K562 (cell line): ENCODE measurements around the gene CDC42SE2. TPM values are rescaled to one million over a fixed set of nuclear protein-coding genes. Genes with fewer than 3 reads are reported as not detected.

ENCODE experiments used
- ATAC-seq: fragments of 200-7000 bp; cut with Tn5 transposase; 3 replicates; pipeline ENCODE4 v1.9.1; 2020; ENCODE audit warnings: moderate library complexity
- BruUV-seq: library from RNA; stranded (reverse); fragments of 400-500 nt; replicated peaks from 2 replicates; lab custom pipeline; 2021; lab: Mats Ljungman, UMichigan
- CTCF ChIA-PET: fragments of 300-600 bp; formaldehyde crosslinking; extraction: SDS; loops from one replicate; lab custom pipeline; 2021; ENCODE audit warnings: low intra/inter-chr PET ratio; lab: Yijun Ruan, JAX
- POLR2A ChIA-PET: fragments of 300-600, 350-650 bp; sonication (Branson Sonifier 250); formaldehyde crosslinking; extraction: SDS; loops from one replicate; lab custom pipeline; 2021; ENCODE audit warnings: antibody characterized with exemption, inconsistent platforms; lab: Yijun Ruan, JAX
- DNase-seq, 4 experiments: peaks; one replicate each; pipeline versions ENCODE4 v3.0.0 to v3.0.0-alpha.2; 2011 to 2018; ENCODE audit warnings: low spot score in 3 of 4, mixed read lengths in 3 of 4; ENCODE audit errors: extremely low read depth in 1 of 4
- FAIRE-seq: peaks from 2 replicates; lab custom pipeline; 2011; peaks lifted over from hg19 to GRCh38; lab: Jason Lieb, UNC
- H2AFZ ChIP-seq: 2 replicates; pipeline ENCODE4 v1.6.0; 2011; ENCODE audit warnings: low read depth, low read length, control low read depth, inconsistent platforms
- H3K27ac ChIP-seq: fragments of 200-600 bp; 3 replicates; pipeline ENCODE4 v1.8.0; 2011; ENCODE audit warnings: low read depth, mild to moderate bottlenecking, control low read depth, inconsistent platforms, low read length, moderate library complexity, mixed read lengths; ENCODE audit errors: extremely low read depth
- H3K27me3 ChIP-seq, 2 experiments: fragments of 300-600 bp in 1 of 2; 2 replicates in 1 of 2; 3 replicates in 1 of 2; pipeline versions ENCODE4 v1.6.0 to v1.8.0; 2011; ENCODE audit warnings: inconsistent platforms in 2 of 2, low read length in 2 of 2, mild to moderate bottlenecking in 1 of 2, mixed read lengths in 1 of 2, moderate library complexity in 1 of 2; ENCODE audit not compliant: control insufficient read depth in 2 of 2, insufficient read depth in 2 of 2
- H3K36me3 ChIP-seq: fragments of 300-600 bp; 3 replicates; pipeline ENCODE4 v1.8.0; 2011; ENCODE audit warnings: mild to moderate bottlenecking, low read length, inconsistent platforms; ENCODE audit not compliant: control insufficient read depth, insufficient read depth
- H3K4me1 ChIP-seq, 2 experiments: fragments of 200-600 bp in 1 of 2; replicated peaks in 1 of 2; 2 replicates in 1 of 2; 3 replicates in 1 of 2; pipeline versions ENCODE4 v1.5.1 to v1.8.0; 2011; ENCODE audit warnings: inconsistent platforms in 2 of 2, low read length in 2 of 2, mild to moderate bottlenecking in 1 of 2, mixed read lengths in 1 of 2, moderate library complexity in 1 of 2; ENCODE audit not compliant: control insufficient read depth in 2 of 2, insufficient read depth in 2 of 2
- H3K4me2 ChIP-seq: 2 replicates; pipeline ENCODE4 v1.6.1; 2011; ENCODE audit warnings: low read length, control low read depth, inconsistent platforms, mixed read lengths; ENCODE audit not compliant: insufficient read depth
- H3K4me3 ChIP-seq: fragments of 200-600 bp; sonication (generic), shearing (Covaris generic); 2 replicates; pipeline ENCODE4 v1.5.1; 2016; ENCODE audit warnings: control low read depth, inconsistent platforms
- H3K79me2 ChIP-seq: fragments of 200-600 bp; 3 replicates; pipeline ENCODE4 v1.8.0; 2011; ENCODE audit warnings: low read length, inconsistent platforms; ENCODE audit not compliant: control insufficient read depth, insufficient read depth
- H3K9ac ChIP-seq, 2 experiments: 2 replicates each; pipeline versions ENCODE4 v1.6.0 to v1.6.1; 2011; ENCODE audit warnings: low read depth in 2 of 2, low read length in 2 of 2, control low read depth in 1 of 2, inconsistent platforms in 1 of 2, mild to moderate bottlenecking in 1 of 2, mixed read lengths in 1 of 2; ENCODE audit not compliant: insufficient read depth in 1 of 2
- H3K9me1 ChIP-seq: one replicate; pipeline ENCODE4 v1.6.0; 2011; ENCODE audit warnings: inconsistent platforms, mild to moderate bottlenecking, low read length, moderate library complexity; ENCODE audit not compliant: control insufficient read depth, insufficient read depth
- H3K9me3 ChIP-seq: replicated peaks from 2 replicates; pipeline ENCODE4 v1.5.1; 2011; ENCODE audit warnings: low read depth, low read length, inconsistent platforms; ENCODE audit not compliant: control insufficient read depth, insufficient read depth
- H4K20me1 ChIP-seq: replicated peaks from 2 replicates; pipeline ENCODE4 v1.6.1; 2011; ENCODE audit warnings: low read length, inconsistent platforms, mixed read lengths; ENCODE audit not compliant: control insufficient read depth, insufficient read depth
- CHAMP1 ChIP-seq: fragments of 450-650 bp; IDR thresholded peaks from 2 replicates; pipeline ENCODE4 v1.6.1; 2016; ENCODE audit warnings: mild to moderate bottlenecking
- CREB5 ChIP-seq: fragments of 250-450 bp; sonication (Bioruptor Pico); IDR thresholded peaks from 2 replicates; pipeline ENCODE4 v1.5.0; 2020; ENCODE audit warnings: mild to moderate bottlenecking
- FUS ChIP-seq: fragments of 200-400 bp; formaldehyde crosslinking; optimal IDR thresholded peaks from 2 replicates; pipeline ENCODE3; 2017; ENCODE audit warnings: low read depth, low read length
- HCFC1 ChIP-seq: IDR thresholded peaks from 2 replicates; pipeline ENCODE4 v1.6.1; 2012; ENCODE audit warnings: low read depth, low read length, improper control_type of control experiment
- KAT8 ChIP-seq: fragments of 450-650 bp; IDR thresholded peaks from 2 replicates; pipeline ENCODE4 v1.6.1; 2016; ENCODE audit warnings: low read depth, mild to moderate bottlenecking
- KLF16 ChIP-seq: IDR thresholded peaks from 2 replicates; pipeline ENCODE4 v1.6.1; 2016; ENCODE audit warnings: antibody characterized with exemption
- NR1H2 ChIP-seq: sonication (generic); formaldehyde crosslinking; IDR thresholded peaks from 2 replicates; pipeline ENCODE4 v1.4.0; 2020; ENCODE audit warnings: mild to moderate bottlenecking, missing genetic modification reagents
- PRDM10 ChIP-seq: fragments of 450-650 bp; IDR thresholded peaks from 2 replicates; pipeline ENCODE4 v1.6.1; 2018; ENCODE audit not compliant: partially characterized antibody
- YY1 ChIP-seq, 3 experiments: IDR thresholded peaks; 2 replicates each; pipeline ENCODE4 v1.6.1; 2011; ENCODE audit warnings: low read length in 2 of 3, mild to moderate bottlenecking in 2 of 3, moderate library complexity in 2 of 3, borderline replicate concordance in 1 of 3, control low read depth in 1 of 3, low read depth in 1 of 3; ENCODE audit not compliant: insufficient read depth in 3 of 3, insufficient replicate concordance in 2 of 3, control insufficient read depth in 1 of 3, insufficient read length in 1 of 3; ENCODE audit errors: extremely low read depth in 1 of 3
- ZFP36 ChIP-seq: fragments of 150-350 bp; IDR thresholded peaks from 2 replicates; pipeline ENCODE4 v1.6.1; 2018; ENCODE audit warnings: low read length, low read depth; ENCODE audit not compliant: partially characterized antibody
- ZNF143 ChIP-seq: sonication (generic); formaldehyde crosslinking; IDR thresholded peaks from 2 replicates; pipeline ENCODE4 v1.9.0; 2022; ENCODE audit warnings: mild to moderate bottlenecking, missing genetic modification reagents
- ZNF740 ChIP-seq, 3 experiments: fragments of 200-800 bp in 1 of 3; sonication (Bioruptor generic) in 1 of 3; sonication (generic) in 1 of 3; formaldehyde crosslinking in 1 of 3; IDR thresholded peaks; 2 replicates each; pipeline versions ENCODE4 v1.6.1 to v1.8.0; 2016 to 2022; ENCODE audit warnings: mild to moderate bottlenecking in 2 of 3, missing compliant biosample characterization in 2 of 3, missing genetic modification characterization in 2 of 3, missing genetic modification reagents in 1 of 3
- WGBS: fragments of 100-300 bp; shearing (Covaris generic); methylation state at CpG from one replicate; pipeline ENCODE4 v1.1.6; 2016; ENCODE audit warnings: low coverage, mixed read lengths; ENCODE audit not compliant: insufficient coverage; ENCODE audit errors: missing lambda C conversion rate; 5-methylcytosine and 5-hydroxymethylcytosine counted together
- in situ Hi-C: fragments of 300-500 bp; cut with MboI; formaldehyde crosslinking; loops from 4 replicates; pipeline ENCODE4 v1.15.0; 2018; ENCODE audit warnings: inconsistent platforms, mixed read lengths
- intact Hi-C: fragments of 100-400 bp; cut with micrococcal nuclease; formaldehyde crosslinking; loops from 2 replicates; pipeline ENCODE4 v1.14.2; 2022
- polyA plus RNA-seq, 8 experiments: library from polyadenylated mRNA; depleted of rRNA in 4 of 8; stranded (reverse) in 5 of 8; unstranded in 3 of 8; fragments of >200 nt; fragmentation: Nextera tagmentation in 2 of 8; fragmentation: Illumina TruSeq in 1 of 8; extraction: Ambion mirVana in 2 of 8; extraction: Trizol in 1 of 8; gene quantifications; 2 replicates each; pipeline versions ENCODE4 v1.2.1 to v1.2.3, GENCODE V29; 2011 to 2014; ENCODE audit warnings: inconsistent platforms in 1 of 8, missing spikeins in 1 of 8
- total RNA-seq, 7 experiments: library from RNA; depleted of rRNA in 6 of 7; stranded (reverse); fragments of >200 nt in 6 of 7; fragmentation: Illumina TruSeq in 2 of 7; extraction: Trizol in 2 of 7; gene quantifications; 2 replicates each; pipeline versions ENCODE4 v1.2.1 to v1.2.3, GENCODE V29; 2011 to 2021; ENCODE audit warnings: low replicate concordance in 1 of 7

CDC42SE2 gene
- total and polyA plus RNA-seq, 9 of the 15 experiments (the other 6 are each of a cell fraction or from before 2014, with no cell fraction given), result 24.8 to 44.3 (median 32.7) TPM

GRCh38 chr5:131230406-131230805 lies 33.4 kb upstream of the CDC42SE2 start:
- Histone ChIP-seq H3K27me3 (no peaks in the 10 kb centered on the region), H4K20me1 (no peaks in the 10 kb centered on the region), H3K27ac (no peak overlapping the region), H3K9me3 (no peaks in the 10 kb centered on the region), H2AFZ (peak overlapping the region; percentile 35; the same call in 1 of the 2 replicates), H3K36me3 (no peaks in the 10 kb centered on the region), H3K79me2 (no peaks in the 10 kb centered on the region), H3K9ac (no peak overlapping the region), H3K4me1 (no peaks in the 10 kb centered on the region; a peak in 1 of 5 replicates), H3K4me3 (no peak overlapping the region), H3K9me1 (no peaks in the 10 kb centered on the region), H3K4me2 (no peak overlapping the region)
- WGBS, result 32% methylated on average over 5 of the region's 5 CpGs
- POLR2A ChIA-PET, result no interaction called here
- peak; percentile 79 for ATAC-seq
- in situ Hi-C loops (no loop called here), intact Hi-C loops (no loop called here)
- CTCF ChIA-PET, result no interaction called here
- peak; percentile 80 for FAIRE-seq
- BruUV-seq, result no TSS peak
- DNase-seq, result peak in 1 of 4 experiments; percentile 20
- TF ChIP-seq ZNF740 (CRISPR knock-in tag; IDR thresholded peaks at IDR 0.05) (no peak), ZNF740 (tag; IDR thresholded peaks at IDR 0.05) (no peak), PRDM10 (peak; percentile 73), HCFC1 (peak; percentile 75), ZFP36 (peak; percentile 32), ZNF143 (CRISPR knock-in tag) (peak; percentile 67), KAT8 (no peak), KLF16 (no peak), YY1 (IDR thresholded peaks at IDR 0.05; ENCODE audit: borderline replicate concordance in 1 of 3, control insufficient read depth in 1 of 3, extremely low read depth in 1 of 3, insufficient read depth in 3 of 3, insufficient read length in 1 of 3, insufficient replicate concordance in 2 of 3, low read depth in 1 of 3, low read length in 2 of 3) (peak in 1 of 3 experiments; percentile 10), CREB5 (CRISPR knock-in tag) (no peak), FUS (no peak), NR1H2 (CRISPR knock-in tag) (no peak), CHAMP1 (no peak)
